Fibroblast of lung (primary cell): ENCODE results near the gene TAOK1. TPM values are rescaled to one million over a fixed set of nuclear protein-coding genes. Genes with fewer than 3 reads are reported as not detected.

Experiments used
- DNase-seq, 2 donors: peaks; one replicate each; pipeline versions ENCODE4 v3.0.0 to v3.0.0-alpha.2; 2010; ENCODE audit warnings: low read depth in 2 of 2
- H2AFZ ChIP-seq: 2 replicates; pipeline ENCODE4 v1.5.1; 2012; ENCODE audit warnings: low read length, control low read depth, inconsistent platforms
- H3K27ac ChIP-seq: 2 replicates; pipeline ENCODE4 v1.5.1; 2011; ENCODE audit warnings: low read length, control low read depth; ENCODE audit not compliant: insufficient read depth
- H3K27me3 ChIP-seq: 2 replicates; pipeline ENCODE4 v1.5.1; 2011; ENCODE audit warnings: mild to moderate bottlenecking, low read length; ENCODE audit not compliant: control insufficient read depth, insufficient read depth
- H3K36me3 ChIP-seq: 2 replicates; pipeline ENCODE4 v1.5.1; 2011; ENCODE audit warnings: low read length; ENCODE audit not compliant: control insufficient read depth, insufficient read depth
- H3K4me1 ChIP-seq: 2 replicates; pipeline ENCODE4 v1.5.1; 2011; ENCODE audit warnings: low read length; ENCODE audit not compliant: control insufficient read depth, insufficient read depth; ENCODE audit errors: extremely low read depth
- H3K4me2 ChIP-seq: 2 replicates; pipeline ENCODE4 v1.5.1; 2011; ENCODE audit warnings: low read length, control low read depth; ENCODE audit not compliant: insufficient read depth; ENCODE audit errors: extremely low read depth
- H3K4me3 ChIP-seq, 4 experiments: fragments of 200-600 bp in 1 of 4; sonication (generic) in 1 of 4; replicated peaks in 1 of 4; 2 replicates each; pipeline ENCODE4 v1.5.1; 2011 to 2016; ENCODE audit warnings: low read length in 4 of 4, low read depth in 3 of 4, mild to moderate bottlenecking in 3 of 4, control low read depth in 2 of 4, inconsistent platforms in 1 of 4, mixed read lengths in 1 of 4; ENCODE audit not compliant: insufficient read depth in 1 of 4; ENCODE audit errors: control extremely low read depth in 1 of 4
- H3K79me2 ChIP-seq: 2 replicates; pipeline ENCODE4 v1.5.1; 2012; ENCODE audit warnings: mild to moderate bottlenecking, low read length, inconsistent platforms; ENCODE audit not compliant: control insufficient read depth, insufficient read depth
- H3K9ac ChIP-seq: 2 replicates; pipeline ENCODE4 v1.5.1; 2011; ENCODE audit warnings: mild to moderate bottlenecking, low read length, control low read depth; ENCODE audit not compliant: insufficient read depth
- H3K9me3 ChIP-seq: 2 replicates; pipeline ENCODE4 v1.5.1; 2012; ENCODE audit warnings: low read depth, low read length; ENCODE audit not compliant: control insufficient read depth, insufficient read depth
- H4K20me1 ChIP-seq: 2 replicates; pipeline ENCODE4 v1.5.1; 2011; ENCODE audit warnings: low read length; ENCODE audit not compliant: control insufficient read depth, insufficient read depth; ENCODE audit errors: extremely low read depth
- EZH2 ChIP-seq: IDR thresholded peaks from 2 replicates; pipeline ENCODE4 v1.5.1; 2012; ENCODE audit warnings: low read length, control low read depth, mild to moderate bottlenecking; ENCODE audit errors: missing control alignments
- polyA plus RNA-seq, 2 donors: library from polyadenylated mRNA; depleted of rRNA in 1 of 2; stranded (reverse) in 1 of 2; unstranded in 1 of 2; fragments of >200 nt; gene quantifications; 2 replicates each; pipeline ENCODE4 v1.2.1, GENCODE V29; 2011 to 2012; ENCODE audit warnings: missing spikeins in 1 of 2
- total RNA-seq: library from RNA; depleted of rRNA; stranded (reverse); fragments of >200 nt; gene quantifications from 2 replicates; pipeline ENCODE4 v1.2.1, GENCODE V29; 2014
- TF ChIP-seq, protein P1 (sequence below), 2 donors: IDR thresholded peaks in 1 of 2; conservative IDR thresholded peaks in 1 of 2; 1 replicate in 1 of 2; 2 replicates in 1 of 2; pipeline ENCODE4 v1.5.1; 2011 to 2012; ENCODE audit warnings: low read length in 2 of 2, control low read depth in 1 of 2, inconsistent platforms in 1 of 2, low read depth in 1 of 2, mild to moderate bottlenecking in 1 of 2

Gene TAOK1
- total and polyA plus RNA-seq, 2 donors (not counting 1 experiment from before 2014, with no cell fraction given): 35.1 to 62.8 TPM

DNA sequence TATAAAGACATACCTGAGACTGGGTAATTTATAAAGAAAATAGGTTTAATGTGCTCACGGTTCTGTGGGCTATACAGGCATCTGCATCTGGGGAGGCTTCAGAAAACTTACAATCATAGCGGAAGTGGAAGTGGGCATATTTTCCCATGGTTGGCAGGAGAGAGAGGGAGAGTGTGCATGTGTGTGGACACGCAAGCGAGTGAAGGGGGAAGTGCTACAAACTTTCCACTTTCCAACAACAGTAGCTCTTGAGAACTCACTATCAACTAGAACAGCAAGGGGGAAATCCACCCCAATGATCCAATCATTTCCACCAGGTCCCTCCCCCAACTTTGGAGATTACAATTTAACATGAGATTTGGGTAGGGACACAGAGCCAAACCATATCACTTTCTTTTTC lies 11.1 kb downstream of the TAOK1 start:
- Histone ChIP-seq H3K36me3 (peaks cover 2% of the 10 kb centered on the region), H3K9ac (no peak overlapping the region), H3K9me3 (no peaks in the 10 kb centered on the region), H4K20me1 (peaks cover 5% of the 10 kb centered on the region), H3K4me1 (no peaks in the 10 kb centered on the region), H3K79me2 (peaks cover 91% of the 10 kb centered on the region), H2AFZ (no peak overlapping the region), H3K4me2 (no peak overlapping the region), H3K27ac (no peak overlapping the region), H3K4me3 (no peak overlapping the region), H3K27me3 (no peaks in the 10 kb centered on the region)
- no peak for TF ChIP-seq EZH2
- TF ChIP-seq, protein P1, sequence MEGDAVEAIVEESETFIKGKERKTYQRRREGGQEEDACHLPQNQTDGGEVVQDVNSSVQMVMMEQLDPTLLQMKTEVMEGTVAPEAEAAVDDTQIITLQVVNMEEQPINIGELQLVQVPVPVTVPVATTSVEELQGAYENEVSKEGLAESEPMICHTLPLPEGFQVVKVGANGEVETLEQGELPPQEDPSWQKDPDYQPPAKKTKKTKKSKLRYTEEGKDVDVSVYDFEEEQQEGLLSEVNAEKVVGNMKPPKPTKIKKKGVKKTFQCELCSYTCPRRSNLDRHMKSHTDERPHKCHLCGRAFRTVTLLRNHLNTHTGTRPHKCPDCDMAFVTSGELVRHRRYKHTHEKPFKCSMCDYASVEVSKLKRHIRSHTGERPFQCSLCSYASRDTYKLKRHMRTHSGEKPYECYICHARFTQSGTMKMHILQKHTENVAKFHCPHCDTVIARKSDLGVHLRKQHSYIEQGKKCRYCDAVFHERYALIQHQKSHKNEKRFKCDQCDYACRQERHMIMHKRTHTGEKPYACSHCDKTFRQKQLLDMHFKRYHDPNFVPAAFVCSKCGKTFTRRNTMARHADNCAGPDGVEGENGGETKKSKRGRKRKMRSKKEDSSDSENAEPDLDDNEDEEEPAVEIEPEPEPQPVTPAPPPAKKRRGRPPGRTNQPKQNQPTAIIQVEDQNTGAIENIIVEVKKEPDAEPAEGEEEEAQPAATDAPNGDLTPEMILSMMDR (conservative IDR thresholded peaks at IDR 0.05 in 1 of 2, IDR thresholded peaks at IDR 0.05 in 1 of 2; ENCODE audit: low read depth in 1 of 2, low read length in 2 of 2): no peak
- DNase-seq: no peak

DNA sequence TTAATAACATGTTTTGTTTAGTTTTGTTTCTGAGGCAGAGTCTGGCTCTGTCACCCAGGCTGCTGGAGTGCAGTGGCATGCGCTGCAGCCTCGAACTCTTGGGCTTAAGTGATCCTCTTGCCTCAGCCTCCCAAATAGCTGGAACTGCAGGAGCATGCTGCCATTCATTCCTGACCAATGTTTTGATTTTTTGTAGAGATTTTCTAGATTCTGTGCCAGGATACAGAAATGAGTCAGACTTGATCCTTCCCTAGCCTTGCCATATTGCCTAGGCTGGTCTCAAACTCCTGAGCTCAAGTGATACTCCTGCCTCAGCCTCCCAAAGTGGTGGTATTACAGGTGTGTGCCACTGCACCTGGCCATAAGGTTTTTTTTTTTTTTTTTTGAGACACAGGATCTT lies 17.7 kb downstream of the TAOK1 start:
- peak; percentile 10 to 13 for DNase-seq

DNA sequence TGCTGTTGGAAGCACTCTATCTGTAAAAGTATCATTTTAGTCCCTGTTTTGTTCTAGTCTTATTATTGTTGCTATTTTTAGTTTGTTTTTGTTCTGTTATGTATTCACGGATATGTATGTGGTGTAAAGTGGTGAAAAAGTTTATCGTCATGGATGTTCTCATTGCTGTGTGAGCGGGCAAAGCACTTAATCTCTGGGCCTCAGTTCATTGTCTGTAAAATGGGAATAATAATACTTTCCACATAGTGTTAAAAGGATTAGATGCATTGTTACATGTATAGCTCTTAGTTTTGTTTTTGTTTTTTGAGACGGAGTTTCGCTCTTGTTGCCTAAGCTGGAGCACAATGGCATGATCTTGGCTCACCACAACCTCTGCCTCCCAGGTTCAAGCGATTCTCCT lies 19.8 kb downstream of the TAOK1 start:
- H2AFZ ChIP-seq: no peak overlapping the region
- H4K20me1 ChIP-seq: peaks cover 3% of the 10 kb centered on the region

More for the DNA sequence above, 17.7 kb downstream of the TAOK1 start:
- Histone ChIP-seq H3K79me2 (peaks cover 81% of the 10 kb centered on the region), H2AFZ (no peak overlapping the region), H4K20me1 (peaks cover 5% of the 10 kb centered on the region), H3K9me3 (no peaks in the 10 kb centered on the region), H3K27ac (no peak overlapping the region), H3K9ac (no peak overlapping the region), H3K4me3 (no peak overlapping the region), H3K27me3 (no peaks in the 10 kb centered on the region), H3K36me3 (peaks cover 2% of the 10 kb centered on the region), H3K4me2 (no peak overlapping the region), H3K4me1 (peaks cover 7% of the 10 kb centered on the region)
- TF ChIP-seq, protein P1 (conservative IDR thresholded peaks at IDR 0.05 in 1 of 2, IDR thresholded peaks at IDR 0.05 in 1 of 2; ENCODE audit: low read depth in 1 of 2, low read length in 2 of 2): no peak
- TF ChIP-seq EZH2: no peak

More for the DNA sequence above, 19.8 kb downstream of the TAOK1 start:
- no peak for DNase-seq
- Histone ChIP-seq H3K79me2 (peaks cover 79% of the 10 kb centered on the region), H3K4me2 (no peak overlapping the region), H3K4me3 (no peak overlapping the region), H3K4me1 (peaks cover 13% of the 10 kb centered on the region), H3K9ac (no peak overlapping the region), H3K9me3 (no peaks in the 10 kb centered on the region), H3K27ac (no peak overlapping the region), H3K36me3 (peaks cover 2% of the 10 kb centered on the region), H3K27me3 (no peaks in the 10 kb centered on the region)
- no peak for TF ChIP-seq EZH2
- TF ChIP-seq, protein P1 (conservative IDR thresholded peaks at IDR 0.05 in 1 of 2, IDR thresholded peaks at IDR 0.05 in 1 of 2; ENCODE audit: low read depth in 1 of 2, low read length in 2 of 2): no peak
